Measurements from ENCODE around the gene ZAP70. TPM values are rescaled to one million over a fixed set of nuclear protein-coding genes. Genes with fewer than 3 reads are reported as not detected.

Gene ZAP70
- total RNA-seq, 2 donors from 2014 or later: 2.2 to 3.4 TPM

DNA sequence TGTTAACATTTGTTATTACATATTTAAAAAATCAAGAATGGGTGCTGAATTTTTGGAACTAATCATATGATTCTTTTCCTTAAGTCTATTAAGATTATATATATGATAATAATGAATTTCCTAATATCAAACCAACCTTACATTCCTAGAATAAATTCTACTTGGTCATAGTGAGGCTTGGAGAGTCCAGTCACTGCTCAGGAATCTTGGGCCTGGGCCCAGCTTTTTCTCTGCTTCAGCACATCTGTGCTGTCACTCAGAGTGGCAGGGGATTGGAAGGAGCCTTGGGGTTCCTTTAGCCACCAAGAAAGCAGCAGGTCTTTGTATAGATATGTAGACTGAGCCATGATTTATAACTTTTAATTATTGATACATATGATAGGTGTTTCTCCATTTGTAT lies 19.9 kb upstream of the ZAP70 start:
- intact Hi-C loops (cut with DNase I): loop anchor here (10.0 kb wide), 1 partner anchor 99 kb away; no protein-coding TSS in a partner anchor

GRCh38 chr2:97695744-97696143 lies 17.6 kb upstream of the ZAP70 start:
- H3K9me3 ChIP-seq: no peaks in the 10 kb centered on the region
- H3K27me3 ChIP-seq: no peaks in the 10 kb centered on the region
- no peaks in the 10 kb centered on the region for H3K4me1 ChIP-seq
- H3K9ac ChIP-seq (ENCODE audit: low read depth in 2 of 2, low read length in 2 of 2): no peak overlapping the region
- no peak overlapping the region for H3K4me3 ChIP-seq
- TF ChIP-seq CTCF (IDR thresholded peaks at IDR 0.05): no peak
- no peaks in the 10 kb centered on the region for H3K36me3 ChIP-seq
- no peak overlapping the region for H3K27ac ChIP-seq
- no peak for DNase-seq
- intact Hi-C loops (cut with DNase I): loop anchor here (10.0 kb wide), 1 partner anchor 101 kb away; no protein-coding TSS in a partner anchor

More for the DNA sequence above, 19.9 kb upstream of the ZAP70 start:
- Histone ChIP-seq H3K36me3 (no peaks in the 10 kb centered on the region), H3K4me1 (no peaks in the 10 kb centered on the region), H3K9me3 (no peaks in the 10 kb centered on the region), H3K27me3 (no peaks in the 10 kb centered on the region), H3K9ac (ENCODE audit: low read depth in 2 of 2, low read length in 2 of 2) (no peak overlapping the region), H3K27ac (no peak overlapping the region), H3K4me3 (no peak overlapping the region)
- no peak for DNase-seq
- no peak for TF ChIP-seq CTCF (IDR thresholded peaks at IDR 0.05)

- Histone ChIP-seq H3K4me3 (no peak overlapping the region), H3K4me1 (no peaks in the 10 kb centered on the region), H3K27ac (no peak overlapping the region), H3K9ac (ENCODE audit: low read depth in 2 of 2, low read length in 2 of 2) (peak overlapping the region in 1 of 2 donors; percentile 19), H3K36me3 (no peaks in the 10 kb centered on the region), H3K27me3 (no peaks in the 10 kb centered on the region), H3K9me3 (no peaks in the 10 kb centered on the region)
- peak; percentile 94 for DNase-seq
- peak; percentile 95 for TF ChIP-seq CTCF (IDR thresholded peaks at IDR 0.05)
- intact Hi-C loops (cut with DNase I): loop anchor here (10.0 kb wide), 1 partner anchor 103 kb away; no protein-coding TSS in a partner anchor
Observed at GRCh38 chr2:97697252-97698235, 15.8 kb upstream of the ZAP70 start.

- Histone ChIP-seq H3K9ac (ENCODE audit: low read depth in 2 of 2, low read length in 2 of 2) (no peak overlapping the region), H3K27ac (no peak overlapping the region), H3K36me3 (no peaks in the 10 kb centered on the region), H3K9me3 (no peaks in the 10 kb centered on the region), H3K27me3 (no peaks in the 10 kb centered on the region), H3K4me3 (no peak overlapping the region), H3K4me1 (no peaks in the 10 kb centered on the region)
- TF ChIP-seq CTCF (IDR thresholded peaks at IDR 0.05): no peak
- intact Hi-C loops (cut with DNase I): loop anchor here (10.0 kb wide), 1 partner anchor 104 kb away; no protein-coding TSS in a partner anchor
- no peak for DNase-seq
Observed at GRCh38 chr2:97698530-97698929, 14.8 kb upstream of the ZAP70 start.

DNA sequence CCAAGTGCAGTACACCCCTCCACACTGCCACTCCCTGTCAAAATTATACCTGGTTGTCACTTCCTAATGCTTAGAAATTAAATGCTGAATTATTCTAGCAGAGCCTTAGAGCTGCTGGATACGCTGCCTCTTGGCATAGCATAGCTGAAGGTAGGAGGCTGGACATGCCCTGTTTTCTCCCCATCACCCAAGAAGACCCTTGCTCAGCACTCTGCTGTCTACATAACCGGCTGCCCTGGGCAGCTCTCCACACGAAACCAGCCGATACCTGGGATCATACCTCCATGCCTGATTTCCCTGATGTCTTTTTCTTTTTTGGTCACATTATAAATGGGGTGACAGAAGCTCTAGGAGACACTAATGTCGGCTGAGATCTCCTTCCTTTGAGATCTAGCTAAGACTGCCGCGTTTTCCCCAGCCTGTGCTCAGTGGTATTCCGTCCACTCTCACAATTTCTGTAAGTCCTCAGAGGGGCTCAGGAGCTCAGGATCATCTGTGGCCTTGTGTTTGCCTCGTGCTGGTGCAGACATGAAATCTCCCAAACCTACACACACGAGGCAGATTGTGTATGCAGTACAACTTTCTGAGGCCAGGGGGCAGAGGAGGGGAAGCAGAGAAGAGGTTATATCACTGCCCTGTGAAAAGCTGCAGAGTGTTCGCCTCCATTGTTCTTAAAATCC lies 13.5 kb upstream of the ZAP70 start:
- no peaks in the 10 kb centered on the region for H3K9me3 ChIP-seq
- peak; percentile 47 for TF ChIP-seq CTCF (IDR thresholded peaks at IDR 0.05)
- intact Hi-C loops (cut with DNase I): loop anchor here (10.0 kb wide), 1 partner anchor 105 kb away; no protein-coding TSS in a partner anchor
- DNase-seq: peak; percentile 65
- H3K36me3 ChIP-seq: no peaks in the 10 kb centered on the region
- no peak overlapping the region for H3K9ac ChIP-seq (ENCODE audit: low read depth in 2 of 2, low read length in 2 of 2)
- H3K4me3 ChIP-seq: no peak overlapping the region
- H3K4me1 ChIP-seq: no peaks in the 10 kb centered on the region
- no peak overlapping the region for H3K27ac ChIP-seq
- H3K27me3 ChIP-seq: no peaks in the 10 kb centered on the region

Measured in colonic mucosa (tissue), 4 donors.